Measurements from ENCODE around the gene TUFT1.

Gene TUFT1

DNA sequence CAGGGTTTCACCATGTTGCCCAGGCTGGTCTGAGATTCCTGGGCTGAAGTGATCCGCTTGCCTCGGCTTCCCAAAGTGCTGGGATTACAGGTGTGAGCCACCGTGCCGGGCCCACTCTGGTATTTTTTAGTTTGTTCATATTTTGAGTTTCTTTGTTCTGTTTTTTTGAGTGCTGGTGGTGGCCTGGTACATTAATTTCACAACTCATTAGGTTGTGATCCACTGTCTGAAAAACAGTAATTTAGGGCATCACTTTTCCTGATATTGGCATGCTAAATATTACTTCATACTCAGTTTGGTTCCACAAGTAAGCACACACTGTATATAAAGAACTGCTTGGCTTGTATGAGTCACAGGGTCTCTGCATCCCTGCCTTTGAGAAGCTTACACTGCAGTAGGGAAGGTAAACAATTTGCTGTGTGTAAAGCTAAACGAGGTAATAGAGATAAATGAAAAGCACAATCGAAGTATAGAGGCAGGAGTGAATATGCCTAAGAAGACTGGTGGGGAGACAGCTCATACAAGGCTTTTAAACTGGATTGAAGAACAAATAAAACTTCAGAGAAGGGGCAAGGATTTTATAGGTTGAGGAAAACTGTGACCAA lies 79.5 kb downstream of the TUFT1 start:
- ChIA-PET POLR2A (interaction anchor here (0.7 to 1.5 kb wide), 7 partner anchors 9 to 160 kb away, joined by 3 to 7 read pairs (median 5); partner anchors contain the start of genes CGN, POGZ, SNX27 and TUFT1), CTCF (interaction anchor here (0.8 to 1.6 kb wide), 4 partner anchors 11 to 115 kb away, joined by 3 to 6 read pairs (median 6); no protein-coding TSS in a partner anchor)
- no peak for TF ChIP-seq ELF4 (IDR thresholded peaks at IDR 0.05)
- TF ChIP-seq TARDBP (IDR thresholded peaks at IDR 0.05) = no peak
- TF ChIP-seq SP1 (IDR thresholded peaks at IDR 0.05) = no peak
- no peak for TF ChIP-seq ZNF384 (IDR thresholded peaks at IDR 0.05)
- no peak for TF ChIP-seq HDGF (IDR thresholded peaks at IDR 0.05; ENCODE audit: borderline replicate concordance)
- no peak for TF ChIP-seq SUZ12 (IDR thresholded peaks at IDR 0.05)
- no peak for TF ChIP-seq FOXM1 (IDR thresholded peaks at IDR 0.05; ENCODE audit: borderline replicate concordance)
- no peak for TF ChIP-seq NFRKB (IDR thresholded peaks at IDR 0.05)
- TF ChIP-seq CTBP1 (IDR thresholded peaks at IDR 0.05; ENCODE audit: borderline replicate concordance) = no peak
- no peak for TF ChIP-seq FOXK2 (IDR thresholded peaks at IDR 0.05)
- no peak for TF ChIP-seq FOXA1 (IDR thresholded peaks at IDR 0.05)
- TF ChIP-seq BHLHE40 (IDR thresholded peaks at IDR 0.05; ENCODE audit: borderline replicate concordance) = no peak
- TF ChIP-seq L3MBTL2 (conservative IDR thresholded peaks at IDR 0.05) = no peak
- no peak for TF ChIP-seq ARNT (IDR thresholded peaks at IDR 0.05)
- no peak for DNase-seq (ENCODE audit: extremely low spot score)

GRCh38 chr1:151620286-151620685 lies 80.2 kb downstream of the TUFT1 start:
- ChIA-PET CTCF (interaction anchor here (0.8 to 1.6 kb wide), 4 partner anchors 10 to 114 kb away, joined by 3 to 6 read pairs (median 6); no protein-coding TSS in a partner anchor), POLR2A (interaction anchor here (0.7 to 1.5 kb wide), 7 partner anchors 9 to 161 kb away, joined by 3 to 7 read pairs (median 5); partner anchors contain the start of genes CGN, POGZ, SNX27 and TUFT1)
- no peak for TF ChIP-seq TARDBP (IDR thresholded peaks at IDR 0.05)
- no peak for TF ChIP-seq SUZ12 (IDR thresholded peaks at IDR 0.05)
- no peak for TF ChIP-seq SP1 (IDR thresholded peaks at IDR 0.05)
- TF ChIP-seq, protein P1, sequence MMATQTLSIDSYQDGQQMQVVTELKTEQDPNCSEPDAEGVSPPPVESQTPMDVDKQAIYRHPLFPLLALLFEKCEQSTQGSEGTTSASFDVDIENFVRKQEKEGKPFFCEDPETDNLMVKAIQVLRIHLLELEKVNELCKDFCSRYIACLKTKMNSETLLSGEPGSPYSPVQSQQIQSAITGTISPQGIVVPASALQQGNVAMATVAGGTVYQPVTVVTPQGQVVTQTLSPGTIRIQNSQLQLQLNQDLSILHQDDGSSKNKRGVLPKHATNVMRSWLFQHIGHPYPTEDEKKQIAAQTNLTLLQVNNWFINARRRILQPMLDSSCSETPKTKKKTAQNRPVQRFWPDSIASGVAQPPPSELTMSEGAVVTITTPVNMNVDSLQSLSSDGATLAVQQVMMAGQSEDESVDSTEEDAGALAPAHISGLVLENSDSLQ (IDR thresholded peaks at IDR 0.05) = no peak
- TF ChIP-seq BHLHE40 (IDR thresholded peaks at IDR 0.05; ENCODE audit: borderline replicate concordance) = no peak
- TF ChIP-seq CTBP1 (IDR thresholded peaks at IDR 0.05; ENCODE audit: borderline replicate concordance) = no peak
- no peak for TF ChIP-seq ARNT (IDR thresholded peaks at IDR 0.05)
- no peak for TF ChIP-seq ZNF384 (IDR thresholded peaks at IDR 0.05)
- no peak for TF ChIP-seq FOXA1 (IDR thresholded peaks at IDR 0.05)
- no peak for TF ChIP-seq FOXM1 (IDR thresholded peaks at IDR 0.05; ENCODE audit: borderline replicate concordance)
- TF ChIP-seq NFRKB (IDR thresholded peaks at IDR 0.05) = no peak
- TF ChIP-seq L3MBTL2 (conservative IDR thresholded peaks at IDR 0.05) = no peak
- TF ChIP-seq HDGF (IDR thresholded peaks at IDR 0.05; ENCODE audit: borderline replicate concordance) = no peak
- TF ChIP-seq LEF1 (IDR thresholded peaks at IDR 0.05; ENCODE audit: borderline replicate concordance) = no peak
- no peak for TF ChIP-seq FOXK2 (IDR thresholded peaks at IDR 0.05)
- TF ChIP-seq ELF4 (IDR thresholded peaks at IDR 0.05) = no peak
- DNase-seq (ENCODE audit: extremely low spot score) = no peak

GRCh38 chr1:151621351-151621750 lies 81.2 kb downstream of the TUFT1 start:
- POLR2A ChIA-PET = interaction anchor here (1.3 kb wide), 1 partner anchor 9 kb away, joined by 3 read pairs; no protein-coding TSS in a partner anchor
- TF ChIP-seq ZNF384 (IDR thresholded peaks at IDR 0.05) (no peak), CTBP1 (IDR thresholded peaks at IDR 0.05; ENCODE audit: borderline replicate concordance) (no peak), SP1 (IDR thresholded peaks at IDR 0.05) (no peak), ELF4 (IDR thresholded peaks at IDR 0.05) (no peak)
- CTCF ChIA-PET = interaction anchor here (0.8 kb wide), 1 partner anchor 28 kb away, joined by 3 read pairs; no protein-coding TSS in a partner anchor
- DNase-seq (ENCODE audit: extremely low spot score) = no peak

GRCh38 chr1:151624783-151625182 lies 84.7 kb downstream of the TUFT1 start:
- ChIA-PET CTCF (no interaction called here), POLR2A (no interaction called here)
- no peak for DNase-seq (ENCODE audit: extremely low spot score)
- TF ChIP-seq ZNF384 (IDR thresholded peaks at IDR 0.05) (no peak), NFRKB (IDR thresholded peaks at IDR 0.05) (no peak), FOXM1 (IDR thresholded peaks at IDR 0.05; ENCODE audit: borderline replicate concordance) (no peak), SP1 (IDR thresholded peaks at IDR 0.05) (no peak), TARDBP (IDR thresholded peaks at IDR 0.05) (no peak), BHLHE40 (IDR thresholded peaks at IDR 0.05; ENCODE audit: borderline replicate concordance) (no peak), SUZ12 (IDR thresholded peaks at IDR 0.05) (no peak)
- TF ChIP-seq, protein P1 (IDR thresholded peaks at IDR 0.05) = no peak

DNA sequence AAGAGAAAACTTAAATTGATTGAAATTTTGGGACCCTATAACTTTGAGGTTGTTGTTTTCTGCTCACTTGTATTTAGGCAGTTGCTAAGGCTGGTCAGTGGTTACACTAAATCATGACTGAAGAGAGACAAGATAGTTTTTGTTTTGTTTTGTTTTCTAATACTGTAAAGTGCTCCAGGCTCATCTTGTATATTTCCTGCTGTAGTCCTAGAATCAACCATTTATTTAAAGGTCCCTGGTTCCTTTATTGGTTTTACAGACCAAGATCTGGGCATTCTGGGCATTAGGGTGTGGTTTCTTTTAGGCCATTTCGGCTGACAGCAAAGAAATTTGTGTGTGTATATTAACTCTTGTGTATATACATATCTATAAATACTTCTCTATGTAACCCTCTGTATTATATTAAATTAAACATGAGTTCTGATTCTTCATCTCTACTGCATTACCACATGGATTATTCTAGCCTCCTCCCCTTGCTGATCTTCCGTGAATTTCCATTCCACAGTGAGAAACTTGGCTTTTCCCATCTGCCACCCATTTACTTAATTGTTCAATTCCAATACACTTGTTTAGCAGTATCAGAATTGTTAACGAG lies 86.7 kb downstream of the TUFT1 start:
- ChIA-PET CTCF (no interaction called here), POLR2A (no interaction called here)
- TF ChIP-seq BHLHE40 (IDR thresholded peaks at IDR 0.05; ENCODE audit: borderline replicate concordance) = no peak
- no peak for DNase-seq (ENCODE audit: extremely low spot score)

DNA sequence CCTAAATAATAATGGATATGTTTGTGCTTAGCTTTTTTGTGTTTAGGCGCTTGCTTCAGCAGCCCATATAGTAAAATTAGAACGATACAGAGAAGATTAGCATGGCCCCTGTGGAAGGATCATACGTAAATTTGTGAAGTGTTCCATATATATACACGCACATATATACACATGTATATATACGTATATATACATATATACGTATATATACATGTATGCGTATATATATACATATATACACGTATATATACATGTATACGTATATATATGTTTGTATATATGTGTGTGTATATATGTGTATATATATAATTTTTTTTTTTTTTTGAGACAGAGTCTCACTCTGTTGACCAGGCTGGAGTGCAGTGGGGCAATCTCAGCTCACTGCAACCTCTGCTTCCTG lies 89.2 kb downstream of the TUFT1 start:
- no peak for TF ChIP-seq LEF1 (IDR thresholded peaks at IDR 0.05; ENCODE audit: borderline replicate concordance)
- ChIA-PET POLR2A (no interaction called here), CTCF (no interaction called here)
- no peak for DNase-seq (ENCODE audit: extremely low spot score)
